GM18508 (cell line): ENCODE data around the gene FDPS.
"Not testable (repeated sequence)": the region's sequence is repeated elsewhere in the genome, so short reads cannot be mapped to it uniquely, and the experiment has no call there.

Source experiments
- ATAC-seq: cut with Tn5 transposase; IDR thresholded peaks from one replicate; pipeline ENCODE4 v1.9.1; 2021; ENCODE audit warnings: moderate number of reproducible peaks; ENCODE audit not compliant: insufficient read depth, unreplicated experiment

The FDPS gene

GRCh38 chr1:155316922-155317321 lies 8.3 kb downstream of the FDPS start:
- ATAC-seq, result no peak

- ATAC-seq, result no peak
These were observed 9.4 kb downstream of the FDPS start for GRCh38 chr1:155318082-155318481.

GRCh38 chr1:155319536-155319935 lies 10.9 kb downstream of the FDPS start:
- no peak for ATAC-seq

- ATAC-seq, result no peak
These were observed 11.6 kb downstream of the FDPS start for GRCh38 chr1:155320252-155320651.

GRCh38 chr1:155320661-155321617 lies 12.3 kb downstream of the FDPS start, which contains the start of gene RUSC1:
TSS of gene RUSC1 (plus strand) at chr1:155320894. CDS start at chr1:155321774, 880 bp downstream.
- ATAC-seq, result no peak

GRCh38 chr1:155321639-155322503 lies 13.2 kb downstream of the FDPS start:
- no peak for ATAC-seq

GRCh38 chr1:155322571-155322952 lies 13.9 kb downstream of the FDPS start:
- ATAC-seq, result no peak

GRCh38 chr1:155322953-155323728 lies 14.5 kb downstream of the FDPS start:
- ATAC-seq, result no peak

GRCh38 chr1:155323729-155324036 lies 15.0 kb downstream of the FDPS start:
- no peak for ATAC-seq

- ATAC-seq, result no peak
These were observed 15.5 kb downstream of the FDPS start for GRCh38 chr1:155324037-155324716.

- ATAC-seq, result no peak
These were observed 16.3 kb downstream of the FDPS start for GRCh38 chr1:155324717-155325602.

GRCh38 chr1:155325603-155325893 lies 16.9 kb downstream of the FDPS start:
- no peak for ATAC-seq

- ATAC-seq, result no peak
These were observed 17.4 kb downstream of the FDPS start for GRCh38 chr1:155326020-155326526.

- no peak for ATAC-seq
These were observed 18.0 kb downstream of the FDPS start for GRCh38 chr1:155326631-155327037.

- ATAC-seq, result no peak
These were observed 19.3 kb downstream of the FDPS start for GRCh38 chr1:155327981-155328380.

- ATAC-seq, result not testable (repeated sequence)
These were observed 20.2 kb downstream of the FDPS start for GRCh38 chr1:155328856-155329255.

GRCh38 chr1:155329980-155330598 lies 21.4 kb downstream of the FDPS start:
- no peak for ATAC-seq

- no peak for ATAC-seq
These were observed 26.3 kb downstream of the FDPS start for GRCh38 chr1:155334962-155335361.
